HL-60 (cell line): ENCODE results near the gene CEP57.

Experiments
- CTCF ChIP-seq: IDR thresholded peaks from one replicate; pipeline ENCODE4 v1.5.1; 2011; ENCODE audit warnings: low read length, control low read depth, inconsistent platforms; ENCODE audit not compliant: insufficient read depth
- GABPA ChIP-seq: IDR thresholded peaks from 2 replicates; pipeline ENCODE4 v1.6.1; 2012; ENCODE audit warnings: low read depth
- POLR2AphosphoS5 ChIP-seq: IDR thresholded peaks from 2 replicates; pipeline ENCODE4 v1.6.1; 2012; ENCODE audit warnings: low read depth
- SPI1 ChIP-seq: IDR thresholded peaks from 2 replicates; pipeline ENCODE4 v1.6.1; 2012; ENCODE audit warnings: low read depth, mild to moderate bottlenecking, borderline replicate concordance
- TF ChIP-seq, protein P1 (sequence below): IDR thresholded peaks from 2 replicates; pipeline ENCODE4 v1.6.1; 2012; ENCODE audit warnings: low read depth; ENCODE audit not compliant: insufficient replicate concordance

GRCh38 chr11:95794086-95794485 lies 3.8 kb downstream of the CEP57 start:
- TF ChIP-seq CTCF (no peak), POLR2AphosphoS5 (no peak), GABPA (no peak), SPI1 (no peak)
- TF ChIP-seq, protein P1, sequence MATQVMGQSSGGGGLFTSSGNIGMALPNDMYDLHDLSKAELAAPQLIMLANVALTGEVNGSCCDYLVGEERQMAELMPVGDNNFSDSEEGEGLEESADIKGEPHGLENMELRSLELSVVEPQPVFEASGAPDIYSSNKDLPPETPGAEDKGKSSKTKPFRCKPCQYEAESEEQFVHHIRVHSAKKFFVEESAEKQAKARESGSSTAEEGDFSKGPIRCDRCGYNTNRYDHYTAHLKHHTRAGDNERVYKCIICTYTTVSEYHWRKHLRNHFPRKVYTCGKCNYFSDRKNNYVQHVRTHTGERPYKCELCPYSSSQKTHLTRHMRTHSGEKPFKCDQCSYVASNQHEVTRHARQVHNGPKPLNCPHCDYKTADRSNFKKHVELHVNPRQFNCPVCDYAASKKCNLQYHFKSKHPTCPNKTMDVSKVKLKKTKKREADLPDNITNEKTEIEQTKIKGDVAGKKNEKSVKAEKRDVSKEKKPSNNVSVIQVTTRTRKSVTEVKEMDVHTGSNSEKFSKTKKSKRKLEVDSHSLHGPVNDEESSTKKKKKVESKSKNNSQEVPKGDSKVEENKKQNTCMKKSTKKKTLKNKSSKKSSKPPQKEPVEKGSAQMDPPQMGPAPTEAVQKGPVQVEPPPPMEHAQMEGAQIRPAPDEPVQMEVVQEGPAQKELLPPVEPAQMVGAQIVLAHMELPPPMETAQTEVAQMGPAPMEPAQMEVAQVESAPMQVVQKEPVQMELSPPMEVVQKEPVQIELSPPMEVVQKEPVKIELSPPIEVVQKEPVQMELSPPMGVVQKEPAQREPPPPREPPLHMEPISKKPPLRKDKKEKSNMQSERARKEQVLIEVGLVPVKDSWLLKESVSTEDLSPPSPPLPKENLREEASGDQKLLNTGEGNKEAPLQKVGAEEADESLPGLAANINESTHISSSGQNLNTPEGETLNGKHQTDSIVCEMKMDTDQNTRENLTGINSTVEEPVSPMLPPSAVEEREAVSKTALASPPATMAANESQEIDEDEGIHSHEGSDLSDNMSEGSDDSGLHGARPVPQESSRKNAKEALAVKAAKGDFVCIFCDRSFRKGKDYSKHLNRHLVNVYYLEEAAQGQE, result no peak
